HepG2 (cell line): Measurements from ENCODE around the gene STK24. TPM values are rescaled to one million over a fixed set of nuclear protein-coding genes. Genes with fewer than 3 reads are reported as not detected.

ENCODE experiments used
- ATAC-seq: fragments of 200-7000 bp; cut with Tn5 transposase; 3 replicates; pipeline ENCODE4 v1.9.1; 2020; ENCODE audit warnings: mild to moderate bottlenecking, moderate library complexity
- BruUV-seq: library from RNA; stranded (reverse); fragments of 400-500 nt; replicated peaks from 2 replicates; lab custom pipeline; 2021; lab: Mats Ljungman, UMichigan
- CTCF ChIA-PET: fragments of 300-600 bp; formaldehyde crosslinking; extraction: SDS; loops from one replicate; lab custom pipeline; 2021; ENCODE audit warnings: low total read pairs, inconsistent platforms, low intra/inter-chr PET ratio; lab: Yijun Ruan, JAX
- POLR2A ChIA-PET: fragments of 350-600 bp; sonication (Branson Sonifier 250); formaldehyde crosslinking; loops from one replicate; lab custom pipeline; 2020; ENCODE audit warnings: antibody characterized with exemption, inconsistent platforms; lab: Yijun Ruan, JAX
- DNase-seq: peaks from one replicate; pipeline ENCODE4 v3.0.0-alpha.2; 2015; ENCODE audit warnings: low spot score
- FAIRE-seq: peaks from 3 replicates; lab custom pipeline; 2011; peaks lifted over from hg19 to GRCh38; lab: Jason Lieb, UNC
- H2AFZ ChIP-seq: one replicate; pipeline ENCODE4 v1.6.1; 2011; ENCODE audit warnings: low read length, inconsistent platforms
- H3K27ac ChIP-seq: fragments of 300-600 bp; 3 replicates; pipeline ENCODE4 v1.8.0; 2011; ENCODE audit warnings: mixed run types, mild to moderate bottlenecking, mixed read lengths, low read length, inconsistent platforms; ENCODE audit not compliant: insufficient read depth; ENCODE audit errors: extremely low read length
- H3K27me3 ChIP-seq, 2 experiments: fragments of 200-600 bp in 1 of 2; 2 replicates in 1 of 2; 3 replicates in 1 of 2; pipeline versions ENCODE4 v1.6.0 to v1.8.0; 2011; ENCODE audit warnings: low read length in 2 of 2, mild to moderate bottlenecking in 2 of 2, moderate library complexity in 2 of 2, inconsistent platforms in 1 of 2; ENCODE audit not compliant: insufficient read depth in 2 of 2, control insufficient read depth in 1 of 2
- H3K36me3 ChIP-seq, 2 experiments: fragments of 200-600 bp in 1 of 2; replicated peaks in 1 of 2; 2 replicates in 1 of 2; 3 replicates in 1 of 2; pipeline versions ENCODE4 v1.5.1 to v1.8.0; 2011; ENCODE audit warnings: low read length in 2 of 2, inconsistent platforms in 1 of 2; ENCODE audit not compliant: insufficient read depth in 2 of 2, control insufficient read depth in 1 of 2
- H3K4me1 ChIP-seq: 2 replicates; pipeline ENCODE4 v1.5.1; 2012; ENCODE audit warnings: low read length, inconsistent platforms; ENCODE audit not compliant: insufficient read depth
- H3K4me2 ChIP-seq: 2 replicates; pipeline ENCODE4 v1.6.0; 2011; ENCODE audit warnings: low read depth, low read length, inconsistent platforms
- H3K4me3 ChIP-seq, 3 experiments: fragments of 200-600 bp in 1 of 3; sonication (generic), shearing (Covaris generic) in 1 of 3; replicated peaks in 1 of 3; 2 replicates each; pipeline ENCODE4 v1.5.1; 2011 to 2016; ENCODE audit warnings: low read length in 3 of 3, inconsistent platforms in 2 of 3, low read depth in 2 of 3, mild to moderate bottlenecking in 2 of 3, control low read depth in 1 of 3, mixed read lengths in 1 of 3; ENCODE audit not compliant: insufficient read depth in 1 of 3
- H3K79me2 ChIP-seq: one replicate; pipeline ENCODE4 v1.6.1; 2011; ENCODE audit warnings: low read length, inconsistent platforms; ENCODE audit not compliant: insufficient read depth
- H3K9ac ChIP-seq: 2 replicates; pipeline ENCODE4 v1.6.0; 2011; ENCODE audit warnings: mild to moderate bottlenecking, low read depth, low read length, inconsistent platforms; ENCODE audit not compliant: insufficient read depth
- H3K9me3 ChIP-seq: 2 replicates; pipeline ENCODE4 v1.5.1; 2012; ENCODE audit warnings: mild to moderate bottlenecking, low read length
- H4K20me1 ChIP-seq: 2 replicates; pipeline ENCODE4 v1.6.0; 2011; ENCODE audit warnings: inconsistent platforms, mild to moderate bottlenecking, low read length, moderate library complexity; ENCODE audit not compliant: insufficient read depth
- AGO2 ChIP-seq: fragments of 200-400 bp; formaldehyde crosslinking; optimal IDR thresholded peaks from 2 replicates; pipeline ENCODE3; 2017; ENCODE audit warnings: mild to moderate bottlenecking, low read depth, low read length, moderate library complexity
- MAFF ChIP-seq: IDR thresholded peaks from 2 replicates; pipeline ENCODE4 v1.6.1; 2011; ENCODE audit warnings: low read depth, low read length, improper control_type of control experiment
- NFATC3 ChIP-seq: sonication (generic); formaldehyde crosslinking; IDR thresholded peaks from 2 replicates; pipeline ENCODE4 v1.5.1; 2020; ENCODE audit warnings: mild to moderate bottlenecking, missing genetic modification reagents
- RARG ChIP-seq: sonication (generic); formaldehyde crosslinking; IDR thresholded peaks from 2 replicates; pipeline ENCODE4 v1.4.0; 2020; ENCODE audit warnings: low read depth, mild to moderate bottlenecking, missing genetic modification reagents
- SRSF9 ChIP-seq: fragments of 200-400 bp; formaldehyde crosslinking; IDR thresholded peaks from 2 replicates; pipeline ENCODE4 v1.6.1; 2018; ENCODE audit warnings: borderline replicate concordance, mild to moderate bottlenecking, low read depth, low read length; ENCODE audit not compliant: insufficient read depth, poor library complexity, severe bottlenecking
- ZEB1 ChIP-seq: IDR thresholded peaks from 2 replicates; pipeline ENCODE4 v1.6.1; 2012; ENCODE audit warnings: mild to moderate bottlenecking, low read depth, inconsistent platforms; ENCODE audit not compliant: insufficient replicate concordance
- ZFAT ChIP-seq: sonication (generic); formaldehyde crosslinking; conservative IDR thresholded peaks from 2 replicates; pipeline ENCODE4 v1.8.1; 2023; ENCODE audit warnings: missing genetic modification reagents, inconsistent platforms
- ZNF558 ChIP-seq: sonication (generic); formaldehyde crosslinking; IDR thresholded peaks from 2 replicates; pipeline ENCODE4 v1.9.0; 2022; ENCODE audit warnings: mild to moderate bottlenecking, missing genetic modification reagents, borderline replicate concordance
- ZNF567 ChIP-seq: sonication (generic); formaldehyde crosslinking; IDR thresholded peaks from 2 replicates; pipeline ENCODE4 v1.8.1; 2023; ENCODE audit warnings: mild to moderate bottlenecking, missing genetic modification reagents, borderline replicate concordance
- ZNF570 ChIP-seq: sonication (generic); formaldehyde crosslinking; IDR thresholded peaks from 2 replicates; pipeline ENCODE4 v1.4.0; 2020; ENCODE audit warnings: mild to moderate bottlenecking, missing genetic modification reagents, borderline replicate concordance
- ZNF629 ChIP-seq: sonication (generic); formaldehyde crosslinking; conservative IDR thresholded peaks from 2 replicates; pipeline ENCODE4 v1.5.0; 2020; ENCODE audit warnings: missing genetic modification reagents
- ZNF75D ChIP-seq: sonication (generic); formaldehyde crosslinking; IDR thresholded peaks from 2 replicates; pipeline ENCODE4 v1.8.1; 2023; ENCODE audit warnings: missing genetic modification reagents, mild to moderate bottlenecking, borderline replicate concordance
- ZNF761 ChIP-seq: sonication (generic); formaldehyde crosslinking; conservative IDR thresholded peaks from 2 replicates; pipeline ENCODE4 v1.4.0; 2020; ENCODE audit warnings: mild to moderate bottlenecking, missing genetic modification reagents
- ZSCAN12 ChIP-seq: sonication (generic); formaldehyde crosslinking; IDR thresholded peaks from 2 replicates; pipeline ENCODE4 v1.9.0; 2021; ENCODE audit warnings: mild to moderate bottlenecking, missing genetic modification reagents
- WGBS: methylation state at CpG from one replicate; pipeline ENCODE4 v1.1.6; 2017; ENCODE audit warnings: low lambda C conversion rate; 5-methylcytosine and 5-hydroxymethylcytosine counted together
- in situ Hi-C: cut with HindIII; loops from 2 replicates; pipeline ENCODE4 v1.10.0; 2017; ENCODE audit warnings: low pct_unique_long_range_greater_than_20kb; ENCODE audit not compliant: extremely low pct_ligation_motif_present
- intact Hi-C: fragments of 100-400 bp; cut with micrococcal nuclease; formaldehyde crosslinking; loops from one replicate; pipeline ENCODE4 v1.10.0; 2022; ENCODE audit not compliant: unreplicated experiment
- polyA plus RNA-seq, 8 experiments: library from polyadenylated mRNA; depleted of rRNA in 3 of 8; stranded (reverse) in 7 of 8; unstranded in 1 of 8; fragments of >200 nt; fragmentation: Illumina TruSeq in 4 of 8; extraction: Trizol in 4 of 8; gene quantifications; 2 replicates each; pipeline versions ENCODE4 v1.2.1 to v1.2.3, GENCODE V29; 2011 to 2016; ENCODE audit warnings: low read depth in 4 of 8, missing spikeins in 1 of 8, mixed read lengths in 1 of 8; ENCODE audit not compliant: insufficient read depth in 1 of 8
- total RNA-seq, 5 experiments: library from RNA; depleted of rRNA; stranded (reverse); fragments of >200 nt; fragmentation: Illumina TruSeq; extraction: Trizol; gene quantifications; 2 replicates each; pipeline ENCODE4 v1.2.3, GENCODE V29; 2016; ENCODE audit warnings: low read depth in 1 of 5
- TF ChIP-seq, protein P1 (sequence below): IDR thresholded peaks from 2 replicates; pipeline ENCODE4 v1.6.1; 2016; ENCODE audit warnings: low read depth, control low read depth
- TF ChIP-seq, protein P2 (sequence below): sonication (generic); formaldehyde crosslinking; IDR thresholded peaks from 2 replicates; pipeline ENCODE4 v1.4.0; 2020; ENCODE audit warnings: mild to moderate bottlenecking, missing genetic modification reagents

The STK24 gene
- total and polyA plus RNA-seq, 2 of the 13 experiments (the other 11 are each of a cell fraction or from before 2014, with no cell fraction given), result 51.3 to 73.0 TPM

DNA sequence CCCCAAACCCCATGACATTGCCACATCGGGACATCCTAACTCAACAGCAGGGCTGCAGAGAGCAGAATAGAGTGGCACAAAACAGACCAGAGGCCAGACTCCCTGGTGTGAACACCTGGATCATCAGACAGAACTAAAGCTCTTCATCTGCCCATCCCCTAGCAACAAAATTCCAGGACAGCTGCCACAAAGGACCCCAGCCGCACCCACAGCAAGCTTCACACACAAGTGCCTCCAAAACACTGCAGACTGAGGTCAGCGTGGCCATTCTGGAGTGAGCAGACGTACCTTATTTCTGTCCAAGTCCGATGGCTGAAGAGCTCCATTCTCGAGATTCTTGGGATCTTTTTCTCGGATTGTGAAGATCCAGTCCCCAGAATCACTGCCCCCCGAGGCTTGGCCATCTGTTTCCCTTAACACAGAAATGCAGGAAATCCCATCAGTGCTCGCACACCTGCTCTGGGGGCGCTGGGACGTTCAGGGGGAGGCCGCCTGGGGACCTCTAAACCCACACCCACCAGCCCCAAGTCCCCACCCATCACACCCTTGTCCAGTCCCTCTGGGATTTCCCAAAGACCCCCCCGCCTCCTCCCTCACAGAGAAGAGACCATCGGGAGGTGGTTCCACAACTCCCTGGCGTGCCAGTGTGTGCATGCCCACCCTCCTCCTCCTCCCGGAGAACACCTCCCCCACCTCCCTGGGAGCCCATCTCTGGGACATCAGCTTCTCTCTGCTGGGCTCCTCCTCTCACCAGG, 115.2 kb downstream of the STK24 start:
- in situ Hi-C loops, result loop anchor here (10.0 kb wide), 1 partner anchor 383 kb away; no protein-coding TSS in a partner anchor
- Histone ChIP-seq H3K4me1 (peaks cover under 1% of the 10 kb centered on the region; the same call in 1 of the 2 replicates), H3K9me3 (no peaks in the 10 kb centered on the region), H3K4me2 (no peak overlapping the region), H3K27ac (no peak overlapping the region), H3K4me3 (no peak overlapping the region), H3K27me3 (no peaks in the 10 kb centered on the region), H4K20me1 (peaks cover 5% of the 10 kb centered on the region; the same call in 1 of the 2 replicates), H3K9ac (no peak overlapping the region), H3K36me3 (peaks cover 35 to 90% of the 10 kb centered on the region in 2 experiments), H2AFZ (no peak overlapping the region), H3K79me2 (peaks cover 2% of the 10 kb centered on the region)
- TF ChIP-seq ZNF75D (CRISPR knock-in tag) (no peak), AGO2 (peak; percentile 7)
- intact Hi-C loops, result no loop called here
- ATAC-seq (no peak), FAIRE-seq (no peak), DNase-seq (no peak)
- CTCF ChIA-PET, result no interaction called here
- no TSS peak for BruUV-seq
- 96% methylated on average over 15 of the region's 16 CpGs for WGBS
- POLR2A ChIA-PET, result no interaction called here

DNA sequence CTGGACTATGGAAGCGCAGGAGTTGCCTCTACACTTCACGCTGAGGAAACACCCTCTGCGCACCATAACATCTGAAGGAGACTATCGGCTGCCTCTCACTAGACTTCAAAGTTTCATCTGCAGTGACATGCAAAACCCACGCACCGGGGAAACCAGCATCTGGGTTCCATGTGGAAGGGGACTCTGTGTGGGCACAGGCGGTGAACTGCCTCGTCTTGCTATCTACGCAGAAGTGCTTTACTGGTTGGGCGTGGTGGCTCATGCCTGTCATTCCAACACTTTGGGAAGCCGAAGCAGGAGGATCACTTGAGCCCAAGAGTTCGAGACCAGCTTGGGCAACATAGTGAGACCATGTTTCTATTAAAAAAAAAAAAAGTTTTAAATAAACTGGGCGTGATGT, 116.4 kb downstream of the STK24 start:
- H3K4me2 ChIP-seq, result no peak overlapping the region
- H4K20me1 ChIP-seq, result peaks cover 3% of the 10 kb centered on the region; the same call in 1 of the 2 replicates
- POLR2A ChIA-PET, result no interaction called here
- H2AFZ ChIP-seq, result no peak overlapping the region
- no TSS peak for BruUV-seq
- WGBS, result 91% methylated on average over 13 of the region's 13 CpGs
- FAIRE-seq, result no peak
- intact Hi-C loops, result no loop called here
- no peak for ATAC-seq
- peaks cover 39 to 89% of the 10 kb centered on the region in 2 experiments for H3K36me3 ChIP-seq
- no peak overlapping the region for H3K4me3 ChIP-seq
- H3K27ac ChIP-seq, result no peak overlapping the region
- CTCF ChIA-PET, result no interaction called here
- H3K9me3 ChIP-seq, result no peaks in the 10 kb centered on the region
- no peaks in the 10 kb centered on the region for H3K27me3 ChIP-seq
- H3K9ac ChIP-seq, result no peak overlapping the region
- no peak for DNase-seq
- in situ Hi-C loops, result loop anchor here (10.0 kb wide), 1 partner anchor 384 kb away; no protein-coding TSS in a partner anchor
- no peaks in the 10 kb centered on the region for H3K4me1 ChIP-seq
- peaks cover 2% of the 10 kb centered on the region for H3K79me2 ChIP-seq
- TF ChIP-seq, protein P1, sequence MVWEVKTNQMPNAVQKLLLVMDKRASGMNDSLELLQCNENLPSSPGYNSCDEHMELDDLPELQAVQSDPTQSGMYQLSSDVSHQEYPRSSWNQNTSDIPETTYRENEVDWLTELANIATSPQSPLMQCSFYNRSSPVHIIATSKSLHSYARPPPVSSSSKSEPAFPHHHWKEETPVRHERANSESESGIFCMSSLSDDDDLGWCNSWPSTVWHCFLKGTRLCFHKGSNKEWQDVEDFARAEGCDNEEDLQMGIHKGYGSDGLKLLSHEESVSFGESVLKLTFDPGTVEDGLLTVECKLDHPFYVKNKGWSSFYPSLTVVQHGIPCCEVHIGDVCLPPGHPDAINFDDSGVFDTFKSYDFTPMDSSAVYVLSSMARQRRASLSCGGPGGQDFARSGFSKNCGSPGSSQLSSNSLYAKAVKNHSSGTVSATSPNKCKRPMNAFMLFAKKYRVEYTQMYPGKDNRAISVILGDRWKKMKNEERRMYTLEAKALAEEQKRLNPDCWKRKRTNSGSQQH, result no peak
- TF ChIP-seq RARG (CRISPR knock-in tag) (no peak), ZSCAN12 (CRISPR knock-in tag) (no peak), MAFF (no peak), ZFAT (CRISPR knock-in tag) (no peak), NFATC3 (CRISPR knock-in tag) (no peak), ZNF761 (CRISPR knock-in tag) (no peak), ZNF567 (no peak), ZNF570 (CRISPR knock-in tag) (no peak), ZEB1 (no peak), ZNF558 (CRISPR knock-in tag) (no peak), SRSF9 (no peak), ZNF629 (no peak)
- TF ChIP-seq, protein P2, sequence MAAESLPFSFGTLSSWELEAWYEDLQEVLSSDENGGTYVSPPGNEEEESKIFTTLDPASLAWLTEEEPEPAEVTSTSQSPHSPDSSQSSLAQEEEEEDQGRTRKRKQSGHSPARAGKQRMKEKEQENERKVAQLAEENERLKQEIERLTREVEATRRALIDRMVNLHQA (CRISPR knock-in tag), result no peak
